Measurements from ENCODE around the gene USP17L11. TPM values are rescaled to one million over a fixed set of nuclear protein-coding genes. Genes with fewer than 3 reads are reported as not detected.
"Not testable (repeated sequence)": the region's sequence is repeated elsewhere in the genome, so short reads cannot be mapped to it uniquely, and the experiment has no call there.

The USP17L11 gene
- total RNA-seq, 1 experiment from 2014 or later, result 0.15 TPM

GRCh38 chr4:9238461-9238860 lies 23.3 kb downstream of the USP17L11 start:
- RAD21 ChIA-PET (ENCODE audit: low non-redundant PET in 1 of 2, low total read pairs in 2 of 2, uncharacterized antibody in 2 of 2, unreplicated experiment in 2 of 2), result not testable (repeated sequence)

GRCh38 chr4:9243579-9243978 lies 28.4 kb downstream of the USP17L11 start, which contains the start of gene USP17L17:
Gene USP17L17 (plus strand): TSS chr4:9243879. CDS start chr4:9243879, 0 bp downstream.
- BruUV-seq (replicated peaks); H3K9me3 ChIP-seq (ENCODE audit: control insufficient read depth in 1 of 2, insufficient read depth in 1 of 2, low read depth in 1 of 2, low read length in 2 of 2); CTCF ChIA-PET; H3K27ac ChIP-seq (ENCODE audit: low read depth, low read length); H3K9me2 ChIP-seq (ENCODE audit: insufficient read depth); H3K4me2 ChIP-seq (ENCODE audit: low read length); intact Hi-C loops (cut with micrococcal nuclease); ATAC-seq; H4K20me1 ChIP-seq (ENCODE audit: insufficient read depth); H3K36me3 ChIP-seq (ENCODE audit: control insufficient read depth in 1 of 2, insufficient read depth in 2 of 2, low read length in 2 of 2); H3K4me3 ChIP-seq (replicated peaks in 1 of 2; ENCODE audit: low read depth in 1 of 2, low read length in 2 of 2); H2AFZ ChIP-seq (ENCODE audit: low read depth, low read length, poor library complexity, severe bottlenecking); H3K4me1 ChIP-seq (ENCODE audit: control insufficient read depth in 1 of 2, insufficient read depth in 2 of 2, low read length in 2 of 2); DNase-seq (ENCODE audit: low read depth, low spot score); POLR2A ChIA-PET; RAD21 ChIA-PET (ENCODE audit: low non-redundant PET in 1 of 2, low total read pairs in 2 of 2, uncharacterized antibody in 2 of 2, unreplicated experiment in 2 of 2); H3K9ac ChIP-seq (ENCODE audit: low read length); H3K27me3 ChIP-seq (ENCODE audit: insufficient read depth, low read length); H3K79me2 ChIP-seq (ENCODE audit: insufficient read depth, low read length): not testable (repeated sequence)

More at GRCh38 chr4:9238461-9238860, 23.3 kb downstream of the USP17L11 start:
- H2AFZ ChIP-seq (ENCODE audit: low read depth, low read length, poor library complexity, severe bottlenecking); H3K27ac ChIP-seq (ENCODE audit: low read depth, low read length); ATAC-seq; H3K4me2 ChIP-seq (ENCODE audit: low read length); H3K4me3 ChIP-seq (replicated peaks in 1 of 2; ENCODE audit: low read depth in 1 of 2, low read length in 2 of 2); H4K20me1 ChIP-seq (ENCODE audit: insufficient read depth); H3K79me2 ChIP-seq (ENCODE audit: insufficient read depth, low read length); H3K9ac ChIP-seq (ENCODE audit: low read length); H3K36me3 ChIP-seq (ENCODE audit: control insufficient read depth in 1 of 2, insufficient read depth in 2 of 2, low read length in 2 of 2); H3K9me2 ChIP-seq (ENCODE audit: insufficient read depth); intact Hi-C loops (cut with micrococcal nuclease); CTCF ChIA-PET; H3K27me3 ChIP-seq (ENCODE audit: insufficient read depth, low read length); BruUV-seq (replicated peaks); H3K9me3 ChIP-seq (ENCODE audit: control insufficient read depth in 1 of 2, insufficient read depth in 1 of 2, low read depth in 1 of 2, low read length in 2 of 2); H3K4me1 ChIP-seq (ENCODE audit: control insufficient read depth in 1 of 2, insufficient read depth in 2 of 2, low read length in 2 of 2); POLR2A ChIA-PET; DNase-seq (ENCODE audit: low read depth, low spot score): not testable (repeated sequence)

GRCh38 chr4:9247953-9248680 lies 32.9 kb downstream of the USP17L11 start, which contains the start of gene USP17L18:
Gene USP17L18 (plus strand): TSS chr4:9248630. CDS start chr4:9248630, 0 bp downstream.
- CTCF ChIA-PET; POLR2A ChIA-PET; H2AFZ ChIP-seq (ENCODE audit: low read depth, low read length, poor library complexity, severe bottlenecking); RAD21 ChIA-PET (ENCODE audit: low non-redundant PET in 1 of 2, low total read pairs in 2 of 2, uncharacterized antibody in 2 of 2, unreplicated experiment in 2 of 2); H4K20me1 ChIP-seq (ENCODE audit: insufficient read depth); H3K27me3 ChIP-seq (ENCODE audit: insufficient read depth, low read length); H3K9ac ChIP-seq (ENCODE audit: low read length); intact Hi-C loops (cut with micrococcal nuclease); H3K36me3 ChIP-seq (ENCODE audit: control insufficient read depth in 1 of 2, insufficient read depth in 2 of 2, low read length in 2 of 2); H3K9me3 ChIP-seq (ENCODE audit: control insufficient read depth in 1 of 2, insufficient read depth in 1 of 2, low read depth in 1 of 2, low read length in 2 of 2); H3K9me2 ChIP-seq (ENCODE audit: insufficient read depth); H3K4me3 ChIP-seq (replicated peaks in 1 of 2; ENCODE audit: low read depth in 1 of 2, low read length in 2 of 2); BruUV-seq (replicated peaks); ATAC-seq; H3K27ac ChIP-seq (ENCODE audit: low read depth, low read length); H3K4me1 ChIP-seq (ENCODE audit: control insufficient read depth in 1 of 2, insufficient read depth in 2 of 2, low read length in 2 of 2); H3K4me2 ChIP-seq (ENCODE audit: low read length); H3K79me2 ChIP-seq (ENCODE audit: insufficient read depth, low read length); DNase-seq (ENCODE audit: low read depth, low spot score): not testable (repeated sequence)

- CTCF ChIA-PET; H3K9me3 ChIP-seq (ENCODE audit: control insufficient read depth in 1 of 2, insufficient read depth in 1 of 2, low read depth in 1 of 2, low read length in 2 of 2); H2AFZ ChIP-seq (ENCODE audit: low read depth, low read length, poor library complexity, severe bottlenecking); H3K4me2 ChIP-seq (ENCODE audit: low read length); RAD21 ChIA-PET (ENCODE audit: low non-redundant PET in 1 of 2, low total read pairs in 2 of 2, uncharacterized antibody in 2 of 2, unreplicated experiment in 2 of 2); H3K4me1 ChIP-seq (ENCODE audit: control insufficient read depth in 1 of 2, insufficient read depth in 2 of 2, low read length in 2 of 2); BruUV-seq (replicated peaks); DNase-seq (ENCODE audit: low read depth, low spot score); H3K9ac ChIP-seq (ENCODE audit: low read length); H3K27ac ChIP-seq (ENCODE audit: low read depth, low read length); H3K27me3 ChIP-seq (ENCODE audit: insufficient read depth, low read length); H4K20me1 ChIP-seq (ENCODE audit: insufficient read depth); POLR2A ChIA-PET; ATAC-seq; H3K36me3 ChIP-seq (ENCODE audit: control insufficient read depth in 1 of 2, insufficient read depth in 2 of 2, low read length in 2 of 2); intact Hi-C loops (cut with micrococcal nuclease); H3K9me2 ChIP-seq (ENCODE audit: insufficient read depth); H3K79me2 ChIP-seq (ENCODE audit: insufficient read depth, low read length); H3K4me3 ChIP-seq (replicated peaks in 1 of 2; ENCODE audit: low read depth in 1 of 2, low read length in 2 of 2): not testable (repeated sequence)
These were observed 37.9 kb downstream of the USP17L11 start, which contains the start of gene USP17L19 for GRCh38 chr4:9253078-9253477. Gene USP17L19 (plus strand): TSS chr4:9253378. CDS start chr4:9253378, 0 bp downstream.

Measured in HCT116 (cell line).